ENCODE data around the gene ZNF324B.
"Not testable (repeated sequence)": the region's sequence is repeated elsewhere in the genome, so short reads cannot be mapped to it uniquely, and the experiment has no call there.

ZNF324B gene

DNA sequence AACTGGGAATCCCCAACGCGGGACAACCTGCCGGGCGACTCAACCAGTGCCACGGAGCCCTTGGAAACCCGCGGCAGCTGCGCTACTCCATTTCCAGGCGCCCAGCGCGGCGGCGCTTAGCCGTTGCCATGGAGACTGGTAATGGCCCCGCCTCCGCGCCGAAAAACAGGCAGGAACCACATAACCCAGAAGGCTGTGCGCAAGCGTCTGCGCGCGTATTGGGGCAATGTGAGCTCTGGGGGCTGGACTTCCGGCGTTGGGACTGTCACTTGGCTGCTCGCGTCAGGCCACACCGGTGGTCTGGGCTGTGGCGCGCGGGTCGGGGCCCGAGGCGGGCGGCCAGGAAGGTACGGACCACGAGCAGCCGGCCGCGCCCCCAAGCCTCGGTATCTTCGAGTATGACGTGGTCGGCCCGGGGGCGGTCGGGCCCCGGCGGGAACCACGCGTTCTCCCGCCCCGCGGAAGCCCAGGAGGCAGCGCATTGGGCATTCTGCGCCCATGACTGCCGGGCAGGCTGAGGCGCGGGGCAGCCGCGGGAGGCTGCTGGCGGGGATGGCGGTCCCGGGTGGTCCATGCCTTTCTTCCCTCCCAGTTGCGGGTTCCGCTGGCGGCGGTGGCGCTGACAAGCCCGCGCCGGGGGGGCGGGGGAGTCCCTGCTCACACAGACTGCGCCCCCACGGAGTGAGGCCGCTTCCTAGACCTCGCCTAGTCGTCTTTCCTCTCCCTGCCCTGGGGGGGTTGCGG lies at the start of gene ZNF324B:
Gene ZNF324B (plus strand): TSS at position 265 of the 744 bp plus-strand sequence. CDS start 2,080 bp downstream, outside the sequence.
- DNase-seq (ENCODE audit: low spot score) = peak; percentile 99

- DNase-seq (ENCODE audit: low spot score) = no peak
These were observed 49.5 kb upstream of the ZNF324B start for GRCh38 chr19:58401840-58402421.

DNA sequence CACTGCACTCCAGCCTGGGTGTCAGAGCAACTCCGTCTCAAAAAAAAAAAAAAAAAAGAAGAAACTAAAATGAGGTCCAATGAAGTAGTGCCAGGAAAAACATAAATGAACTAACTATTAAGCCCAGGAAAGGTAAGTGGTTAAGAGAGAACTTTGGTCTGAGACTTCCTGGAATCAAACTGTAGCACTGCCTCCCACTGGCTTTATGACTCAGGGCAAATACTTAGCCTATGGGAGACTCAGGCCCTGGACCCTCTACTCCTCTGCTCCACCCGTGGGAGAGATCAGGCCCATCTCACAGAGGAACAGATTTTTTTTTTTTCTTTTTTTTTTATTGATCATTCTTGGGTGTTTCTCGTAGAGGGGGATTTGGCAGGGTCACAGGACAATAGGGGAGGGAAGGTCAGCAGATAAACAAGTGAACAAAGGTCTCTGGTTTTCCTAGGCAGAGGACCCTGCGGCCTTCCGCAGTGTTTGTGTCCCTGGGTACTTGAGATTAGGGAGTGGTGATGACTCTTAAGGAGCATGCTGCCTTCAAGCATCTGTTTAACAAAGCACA lies 47.4 kb upstream of the ZNF324B start:
- DNase-seq (ENCODE audit: low spot score) = not testable (repeated sequence)

DNA sequence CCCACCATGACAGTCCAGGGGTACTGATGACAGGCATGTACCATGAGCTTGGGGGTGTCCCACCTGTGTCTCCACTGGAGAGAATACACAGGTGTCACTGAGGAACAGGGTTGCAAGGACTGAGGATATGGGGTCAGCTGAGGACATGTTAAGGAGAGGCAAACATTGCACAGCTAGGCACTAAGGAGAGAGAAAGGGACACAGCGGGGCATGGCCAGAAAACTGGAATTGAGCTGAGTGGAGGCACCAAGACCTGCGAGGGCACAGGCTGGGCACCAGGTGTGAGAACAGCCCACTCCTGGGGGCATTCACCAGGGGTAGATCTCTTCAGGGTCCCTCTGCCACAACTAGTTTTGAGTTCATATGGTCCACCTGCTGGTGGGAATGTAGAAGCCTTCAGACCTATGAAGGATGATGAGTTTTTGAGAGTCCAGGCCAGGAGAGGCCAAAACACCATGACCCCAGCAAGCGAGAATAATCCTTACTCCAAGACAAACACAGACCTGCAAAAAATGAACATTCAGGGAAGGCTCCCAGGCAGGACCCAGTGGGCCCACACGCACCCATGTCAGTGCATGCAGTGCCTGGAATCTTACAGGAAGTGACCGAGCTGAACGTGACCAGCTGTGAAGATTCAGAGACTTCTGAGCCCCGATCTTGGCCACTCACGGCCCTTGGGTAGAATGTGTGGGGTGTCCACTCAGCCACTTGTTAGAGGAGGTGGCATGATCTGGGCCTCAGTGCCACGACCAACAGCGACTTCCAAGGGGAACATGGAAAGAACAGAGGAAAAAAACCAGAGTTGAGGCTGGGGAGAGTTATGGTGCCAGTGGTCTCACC lies 44.4 kb upstream of the ZNF324B start:
- DNase-seq (ENCODE audit: low spot score) = peak; percentile 50

DNA sequence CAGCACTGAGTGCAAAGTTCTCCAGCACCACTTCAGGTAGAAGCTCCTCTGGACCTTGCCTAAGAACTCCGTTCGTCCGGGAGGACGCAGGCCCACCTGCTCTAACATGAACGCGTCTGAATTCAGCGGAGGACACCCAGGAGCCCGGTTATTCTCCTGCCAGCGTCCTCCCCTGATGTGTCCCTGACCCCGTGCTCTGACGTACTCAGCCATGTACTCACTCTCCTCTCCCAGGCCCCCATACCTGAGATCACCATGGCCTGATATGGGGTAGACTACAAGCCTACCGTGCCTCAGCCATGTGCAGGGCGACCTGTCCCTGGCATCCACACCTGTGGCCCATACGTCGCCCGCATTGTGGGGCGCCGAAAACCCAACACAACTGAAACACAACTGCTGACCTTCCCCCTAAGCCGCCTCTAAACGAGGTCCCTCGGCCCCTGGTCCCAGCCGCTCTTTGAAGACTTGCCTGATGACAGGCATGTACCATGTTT lies 43.7 kb upstream of the ZNF324B start:
- DNase-seq (ENCODE audit: low spot score) = peak; percentile 22

DNA sequence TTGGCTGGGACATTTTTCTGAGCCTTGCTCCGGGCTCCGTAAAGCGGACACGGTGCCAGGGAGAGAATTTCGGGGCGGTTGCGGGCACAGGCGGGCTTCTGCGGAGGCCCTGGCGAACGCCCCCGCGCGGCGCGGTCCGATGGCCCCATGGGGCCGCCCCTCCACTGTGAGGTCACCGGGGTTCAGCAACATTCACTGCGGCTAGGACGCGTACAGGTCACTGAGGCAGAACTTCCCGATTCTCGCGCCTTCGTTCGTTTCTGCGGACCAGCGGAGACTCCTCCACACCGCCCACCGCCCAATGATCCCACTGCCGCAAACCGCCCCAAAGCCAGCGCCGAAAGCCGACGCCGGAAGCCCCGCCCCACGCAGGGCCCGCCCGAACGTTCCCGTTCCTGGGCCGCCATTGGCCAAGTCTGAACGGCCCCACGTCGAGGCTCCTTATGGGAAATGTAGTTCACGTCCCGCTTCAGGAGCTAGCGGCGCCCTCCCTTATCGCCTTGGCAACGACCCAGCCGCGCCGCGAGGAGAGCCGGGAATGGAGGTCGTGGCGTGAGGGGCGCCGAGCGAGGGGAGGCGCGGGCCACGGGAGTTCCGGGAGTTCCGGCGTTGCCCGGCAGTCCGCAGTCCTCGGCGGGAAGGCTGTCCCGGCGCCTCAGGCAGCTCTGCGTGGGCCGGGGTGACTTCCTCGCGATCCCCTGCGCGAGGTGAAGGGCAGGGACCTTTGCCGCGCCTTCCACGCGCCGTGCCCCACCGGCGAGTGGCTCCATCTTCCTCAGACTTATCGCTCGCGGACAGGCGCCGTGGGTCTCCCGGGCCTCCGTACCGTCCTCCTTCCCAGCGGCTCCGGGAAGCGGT lies 43.0 kb upstream of the ZNF324B start, which contains the start of gene ZNF584:
Gene ZNF584 (plus strand): TSS at position 498 of the 858 bp plus-strand sequence. CDS start 499 bp downstream, outside the sequence.
- DNase-seq (ENCODE audit: low spot score) = peak; percentile 98

DNA sequence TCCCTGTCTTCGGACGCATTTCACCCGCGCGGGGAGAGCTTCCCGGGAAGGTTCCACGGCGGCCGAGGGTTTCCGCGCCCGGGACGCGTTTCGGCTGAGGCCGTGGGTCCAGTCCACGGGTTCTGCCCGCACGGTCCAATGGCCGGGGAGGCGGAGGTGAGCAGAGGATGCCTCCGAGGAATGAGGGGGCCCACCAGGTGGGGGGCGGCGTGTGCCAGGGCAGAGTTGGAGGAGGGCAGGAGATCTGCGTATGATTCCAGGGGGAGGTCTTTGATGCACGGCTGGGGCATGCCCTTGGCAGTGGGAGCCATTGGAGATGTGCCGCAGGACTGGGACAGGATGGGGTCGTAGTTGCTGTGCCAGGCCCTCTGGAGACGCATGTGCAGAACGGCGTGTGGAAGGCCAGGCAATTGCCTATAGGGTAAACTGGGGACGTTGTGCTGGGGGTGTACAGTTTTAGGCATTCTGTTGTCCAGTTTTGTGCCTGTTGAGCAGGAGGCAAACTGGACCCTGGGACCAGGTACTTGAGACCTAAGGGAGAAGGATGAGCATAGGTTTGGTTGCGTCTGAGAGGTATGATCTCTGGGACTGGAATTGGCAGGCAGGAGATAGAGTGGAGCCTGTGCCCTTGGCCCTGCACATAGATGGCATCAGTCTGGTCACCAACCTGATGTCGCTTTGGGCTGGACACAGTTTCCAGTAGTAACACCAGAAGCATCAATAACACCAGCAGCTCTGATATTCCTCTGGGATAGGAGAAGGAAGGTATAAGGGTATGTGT lies 42.2 kb upstream of the ZNF324B start:
- DNase-seq (ENCODE audit: low spot score) = peak; percentile 45

DNA sequence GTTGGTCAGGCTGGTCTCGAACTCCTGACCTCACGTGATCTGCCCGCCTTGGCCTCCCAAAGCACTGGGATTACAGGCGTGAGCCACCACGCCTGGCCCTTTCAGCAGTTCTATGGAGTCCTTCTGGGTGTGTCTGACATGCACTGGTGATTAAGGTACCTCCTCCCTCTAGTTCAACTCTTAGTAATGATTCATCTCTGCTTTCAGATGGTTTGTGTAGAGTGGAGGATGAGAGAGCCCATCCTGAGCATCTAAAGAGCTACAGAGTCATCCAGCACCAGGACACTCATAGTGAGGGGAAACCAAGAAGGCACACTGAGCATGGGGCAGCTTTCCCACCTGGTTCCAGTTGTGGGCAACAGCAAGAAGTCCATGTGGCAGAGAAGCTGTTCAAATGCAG lies 34.8 kb upstream of the ZNF324B start:
- DNase-seq (ENCODE audit: low spot score) = no peak

DNA sequence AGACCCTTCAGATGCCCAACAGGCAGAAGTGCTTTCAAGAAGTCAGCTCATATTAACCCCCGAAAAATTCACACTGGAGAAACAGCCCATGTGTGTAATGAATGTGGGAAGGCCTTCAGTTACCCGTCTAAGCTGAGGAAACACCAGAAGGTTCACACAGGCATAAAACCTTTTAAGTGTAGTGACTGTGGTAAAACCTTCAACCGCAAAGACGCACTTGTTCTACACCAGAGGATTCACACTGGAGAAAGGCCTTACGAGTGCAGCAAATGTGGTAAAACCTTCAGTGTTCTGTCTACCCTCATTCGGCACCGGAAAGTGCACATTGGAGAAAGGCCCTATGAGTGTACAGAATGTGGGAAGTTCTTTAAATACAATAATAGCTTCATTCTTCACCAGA lies 34.4 kb upstream of the ZNF324B start:
- DNase-seq (ENCODE audit: low spot score) = no peak

DNA sequence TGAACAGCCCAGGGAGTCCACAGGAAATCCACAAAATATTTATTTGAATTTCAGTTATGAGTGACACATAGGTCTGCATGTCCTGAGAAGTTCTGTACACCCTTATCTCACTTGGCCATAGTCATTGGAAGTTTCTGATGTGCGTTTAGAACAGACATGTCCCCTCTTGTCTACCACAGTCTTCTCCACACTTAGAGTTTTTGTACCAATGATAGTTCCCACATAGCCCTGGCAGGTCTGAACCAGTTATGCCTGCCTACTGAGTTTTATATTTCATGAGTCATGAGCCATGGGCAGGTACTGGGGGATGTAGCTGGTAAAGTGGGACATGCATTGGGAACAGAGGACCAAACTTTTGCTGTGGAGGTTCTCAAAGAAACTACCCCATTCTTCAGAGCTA lies 22.8 kb upstream of the ZNF324B start:
- no peak for DNase-seq (ENCODE audit: low spot score)

DNA sequence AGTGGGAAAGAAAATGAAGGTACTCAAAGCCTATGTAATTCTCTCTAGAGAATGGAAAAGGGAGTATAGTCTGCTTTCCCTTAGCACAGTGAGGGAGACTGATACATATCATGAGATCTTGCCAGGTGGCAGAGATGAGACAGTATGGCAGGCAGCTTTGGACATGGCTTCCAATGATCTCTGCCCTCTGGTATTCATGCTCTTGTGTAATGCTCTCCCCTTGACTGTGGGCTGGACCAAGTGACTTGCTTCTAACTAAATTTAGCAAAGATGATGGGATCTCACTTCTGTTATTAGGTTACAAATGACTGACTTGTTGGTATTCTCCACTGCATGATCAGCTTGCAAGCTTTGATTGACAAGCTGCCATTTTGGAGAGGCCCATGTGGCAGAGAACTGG lies 21.7 kb upstream of the ZNF324B start:
- no peak for DNase-seq (ENCODE audit: low spot score)

- no peak for DNase-seq (ENCODE audit: low spot score)
These were observed 17.2 kb upstream of the ZNF324B start for GRCh38 chr19:58434217-58434616.

- peak; percentile 100 for DNase-seq (ENCODE audit: low spot score)
These were observed 11.6 kb upstream of the ZNF324B start, which contains the start of gene ZNF132 for GRCh38 chr19:58439576-58440554. ZNF132 (minus strand) TSS chr19:58440153; CDS start chr19:58439821, 332 bp downstream.

GRCh38 chr19:58440556-58440955 lies 10.9 kb upstream of the ZNF324B start:
- DNase-seq (ENCODE audit: low spot score) = no peak

- DNase-seq (ENCODE audit: low spot score) = not testable (repeated sequence)
These were observed 8.4 kb upstream of the ZNF324B start for GRCh38 chr19:58442986-58443385.

DNA sequence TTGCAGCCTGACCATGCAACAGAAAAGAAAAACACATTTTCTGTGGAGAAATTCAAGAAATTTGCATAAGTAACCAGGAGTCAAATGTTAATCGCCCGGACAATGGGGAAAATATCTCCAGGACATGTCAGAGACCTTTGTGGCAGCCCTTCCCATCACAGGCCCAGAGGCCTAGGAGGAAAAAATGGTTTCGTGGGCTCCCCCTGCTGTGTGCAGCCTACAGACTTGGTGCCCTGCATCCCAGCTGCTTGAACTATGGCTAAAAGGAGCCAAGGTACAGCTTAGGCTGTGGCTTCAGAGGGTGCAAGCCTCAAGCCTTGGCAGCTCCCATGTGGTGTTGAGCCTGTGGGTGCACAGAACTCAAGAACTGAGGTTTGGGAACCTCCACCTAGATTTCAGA lies 2.6 kb upstream of the ZNF324B start:
- not testable (repeated sequence) for DNase-seq (ENCODE audit: low spot score)

GRCh38 chr19:58449980-58450379 lies 1.4 kb upstream of the ZNF324B start:
- not testable (repeated sequence) for DNase-seq (ENCODE audit: low spot score)

DNA sequence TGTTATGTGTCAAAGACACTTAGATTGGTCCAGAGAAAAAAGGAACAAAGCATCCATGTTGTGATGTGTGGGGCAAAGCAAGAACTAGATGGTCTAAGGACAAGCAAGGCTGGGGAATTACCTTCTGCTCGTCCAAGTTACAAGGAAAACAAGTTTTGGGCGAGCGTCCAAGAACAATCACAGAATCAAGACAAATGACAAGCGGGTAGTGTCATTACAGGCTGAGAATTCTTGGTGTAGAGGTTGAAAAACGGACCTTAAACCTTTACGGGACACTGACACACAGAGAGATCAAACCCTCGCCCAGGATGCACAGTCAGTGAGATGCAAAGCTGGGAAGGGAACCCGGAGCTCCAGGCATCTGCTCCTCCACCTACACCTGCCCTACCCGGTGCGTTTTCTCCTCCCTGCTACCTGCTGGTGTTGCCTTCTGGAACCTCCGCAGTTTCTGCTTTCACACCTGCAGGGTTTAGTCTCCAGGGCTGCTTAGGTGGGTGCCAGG lies 515 bp upstream of the ZNF324B start:
- DNase-seq (ENCODE audit: low spot score) = no peak

DNA sequence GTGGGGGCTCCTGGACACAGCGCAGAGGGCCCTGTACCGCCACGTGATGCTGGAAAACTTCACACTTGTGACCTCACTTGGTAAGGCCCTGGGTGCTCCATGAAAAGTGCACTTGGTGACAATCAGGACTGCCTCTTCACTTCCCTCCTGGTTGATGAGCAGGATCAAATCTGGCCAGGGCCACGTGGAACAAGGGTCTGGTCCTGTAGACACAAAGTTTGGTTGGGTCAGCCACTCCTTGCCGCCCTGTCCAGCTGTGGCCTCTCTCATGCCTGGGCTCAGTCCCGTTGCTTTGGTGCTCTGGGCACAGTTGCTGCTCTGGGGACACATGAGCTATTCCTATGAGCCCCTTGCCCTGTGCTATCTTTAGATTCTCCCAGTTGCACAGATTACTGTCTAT lies 2.3 kb downstream of the ZNF324B start:
- no peak for DNase-seq (ENCODE audit: low spot score)

Measured in cerebellar cortex (tissue), 1 donor.